ENCODE results near the gene DNAJB2.

GRCh38 chr2:219252900-219253752, 26.0 kb upstream of the DNAJB2 start, which contains the start of gene TUBA4B:
- TF ChIP-seq CTCF (IDR thresholded peaks at IDR 0.05) (no peak), POLR2A (IDR thresholded peaks at IDR 0.05) (no peak)

All from lower leg skin (tissue), 3 donors.